Activated CD4-positive, alpha-beta T cell treated with anti-CD3 and anti-CD28 coated beads, Interleukin-10, Interleukin-2, amounts not matched to agents 100 ng/mL and 50 ng/mL, durations not matched to agents 16 hours and 8 hours (primary cell): ENCODE data around the gene GIMAP1.

Experiments used
- DNase-seq: peaks from one replicate; pipeline ENCODE4 v3.0.0-alpha.2; 2020

Gene GIMAP1

GRCh38 chr7:150753239-150753638 lies 36.8 kb downstream of the GIMAP1 start:
- no peak for DNase-seq

- peak; percentile 81 for DNase-seq
Measured at GRCh38 chr7:150753826-150754603, 37.6 kb downstream of the GIMAP1 start.

DNA sequence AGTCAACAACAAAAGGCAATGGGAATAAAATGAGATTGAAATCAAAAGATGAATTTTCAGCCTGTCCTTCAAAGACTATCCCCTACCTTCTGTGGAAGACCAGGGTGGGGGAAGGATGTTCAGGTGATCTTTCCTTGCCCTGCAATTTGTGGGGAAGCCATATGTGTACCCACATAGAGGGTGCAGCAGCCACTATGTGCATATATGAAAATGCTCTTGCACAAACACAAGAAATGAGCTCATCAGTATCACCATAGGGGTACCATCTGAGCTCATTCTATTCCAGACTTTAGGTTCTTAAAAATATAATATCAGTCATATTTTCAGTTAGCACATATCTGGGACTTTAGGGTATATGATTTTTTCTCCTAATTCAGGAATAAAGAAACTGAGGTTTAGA lies 38.5 kb downstream of the GIMAP1 start:
- DNase-seq, result peak; percentile 57

DNA sequence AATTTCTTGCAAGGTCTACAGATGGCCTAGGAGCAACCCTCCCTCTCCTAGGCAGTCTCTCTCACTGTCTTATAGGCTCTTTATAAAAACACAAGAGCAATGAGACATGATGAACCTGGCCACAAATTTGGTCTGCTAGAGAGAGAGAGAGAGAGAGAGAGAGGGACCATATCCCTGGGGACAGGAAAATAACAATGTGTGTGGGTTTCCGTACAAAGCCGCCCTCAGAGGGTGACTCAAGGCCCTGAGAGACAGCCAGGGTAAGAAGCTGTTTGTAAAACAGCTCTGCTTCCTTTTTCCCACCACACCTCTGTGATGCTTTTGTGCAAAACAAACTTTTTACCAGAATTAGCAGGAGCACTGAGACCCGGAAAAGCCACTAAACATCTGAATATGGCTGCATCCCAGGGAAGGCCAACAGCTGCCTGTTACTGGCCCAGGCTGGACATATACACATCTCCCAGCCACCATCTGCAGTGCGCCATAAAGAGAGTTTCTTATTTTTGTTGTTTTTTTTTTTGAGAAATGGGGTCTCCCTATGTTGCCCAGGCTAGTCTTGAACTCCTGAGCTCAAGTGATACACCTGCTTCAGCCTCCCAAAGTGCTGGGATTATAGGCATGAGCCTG lies 39.2 kb downstream of the GIMAP1 start:
- peak; percentile 88 for DNase-seq

DNA sequence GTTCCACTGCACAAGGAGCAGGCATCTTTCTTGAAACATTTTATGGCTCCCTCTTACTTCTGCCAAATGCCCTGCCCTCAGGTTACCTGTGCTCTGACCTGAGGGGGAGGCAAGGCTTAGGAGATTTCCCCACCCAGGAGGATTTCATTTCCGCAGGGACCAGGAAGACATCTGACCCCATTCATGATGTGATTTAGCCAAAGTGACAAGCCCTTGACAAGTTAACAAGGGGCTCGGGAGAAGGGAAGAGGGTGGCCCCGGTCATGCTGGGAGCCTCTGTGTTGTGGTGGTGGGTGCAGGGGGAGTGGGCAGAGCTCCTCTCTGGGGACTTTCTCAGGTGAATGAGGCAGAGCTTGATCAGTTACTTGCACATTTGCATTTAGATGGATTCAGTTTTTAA lies 39.8 kb downstream of the GIMAP1 start:
- no peak for DNase-seq

GRCh38 chr7:150756858-150757257 lies 40.4 kb downstream of the GIMAP1 start:
- DNase-seq, result peak; percentile 68

- DNase-seq, result no peak
Measured at GRCh38 chr7:150759479-150759878, 43.1 kb downstream of the GIMAP1 start.

- no peak for DNase-seq
Measured at GRCh38 chr7:150766334-150766709, 49.9 kb downstream of the GIMAP1 start.

GRCh38 chr7:150769768-150770167 lies 53.4 kb downstream of the GIMAP1 start:
- no peak for DNase-seq
